ENCODE measurements around the gene CACNA2D1.

The CACNA2D1 gene

GRCh38 chr7:82163586-82163985 lies 280.0 kb downstream of the CACNA2D1 start:
- TF ChIP-seq CTCF (conservative IDR thresholded peaks at IDR 0.05; ENCODE audit: low read depth, low read length) = no peak
- no peak overlapping the region for H3K4me3 ChIP-seq (ENCODE audit: low read length)
- DNase-seq (ENCODE audit: low read depth) = no peak

GRCh38 chr7:82162289-82162688 lies 281.3 kb downstream of the CACNA2D1 start:
- DNase-seq (ENCODE audit: low read depth) = no peak
- TF ChIP-seq CTCF (conservative IDR thresholded peaks at IDR 0.05; ENCODE audit: low read depth, low read length) = no peak
- no peak overlapping the region for H3K4me3 ChIP-seq (ENCODE audit: low read length)

GRCh38 chr7:82158327-82158726 lies 285.2 kb downstream of the CACNA2D1 start:
- DNase-seq (ENCODE audit: low read depth) = no peak
- TF ChIP-seq CTCF (conservative IDR thresholded peaks at IDR 0.05; ENCODE audit: low read depth, low read length) = no peak
- no peak overlapping the region for H3K4me3 ChIP-seq (ENCODE audit: low read length)

- DNase-seq (ENCODE audit: low read depth) = no peak
- TF ChIP-seq CTCF (conservative IDR thresholded peaks at IDR 0.05; ENCODE audit: low read depth, low read length) = no peak
- H3K4me3 ChIP-seq (ENCODE audit: low read length) = no peak overlapping the region
Measured at GRCh38 chr7:82156893-82157292, 286.7 kb downstream of the CACNA2D1 start.

GRCh38 chr7:82156168-82156567 lies 287.4 kb downstream of the CACNA2D1 start:
- TF ChIP-seq CTCF (conservative IDR thresholded peaks at IDR 0.05; ENCODE audit: low read depth, low read length) = no peak
- no peak for DNase-seq (ENCODE audit: low read depth)
- no peak overlapping the region for H3K4me3 ChIP-seq (ENCODE audit: low read length)

- H3K4me3 ChIP-seq (ENCODE audit: low read length) = no peak overlapping the region
- no peak for TF ChIP-seq CTCF (conservative IDR thresholded peaks at IDR 0.05; ENCODE audit: low read depth, low read length)
- DNase-seq (ENCODE audit: low read depth) = no peak
Measured at GRCh38 chr7:82154728-82155127, 288.8 kb downstream of the CACNA2D1 start.

- no peak overlapping the region for H3K4me3 ChIP-seq (ENCODE audit: low read length)
- no peak for TF ChIP-seq CTCF (conservative IDR thresholded peaks at IDR 0.05; ENCODE audit: low read depth, low read length)
- no peak for DNase-seq (ENCODE audit: low read depth)
Measured at GRCh38 chr7:82153776-82154175, 289.8 kb downstream of the CACNA2D1 start.
